ENCODE results near the gene SH2B3. TPM values are rescaled to one million over a fixed set of nuclear protein-coding genes. Genes with fewer than 3 reads are reported as not detected.

The SH2B3 gene
- total RNA-seq, 4 donors from 2014 or later: 14.1 to 36.5 (median 25.6) TPM

- H3K27ac ChIP-seq: peak overlapping the region; percentile 48 to 71 (median 59)
- intact Hi-C loops (cut with DNase I): no loop called here
- peak in 1 of 2 donors; percentile 42 for DNase-seq
- H3K36me3 ChIP-seq: no peaks in the 10 kb centered on the region
- no peaks in the 10 kb centered on the region for H3K27me3 ChIP-seq
- peaks cover 12 to 66% of the 10 kb centered on the region in 2 donors for H3K4me1 ChIP-seq
- peak in 1 of 2 donors; percentile 27 for TF ChIP-seq POLR2A (IDR thresholded peaks at IDR 0.05)
- TF ChIP-seq CTCF (IDR thresholded peaks at IDR 0.05): no peak
- no peaks in the 10 kb centered on the region for H3K9me3 ChIP-seq
- no peak overlapping the region for H3K4me3 ChIP-seq (replicated peaks in 1 of 3)
- whole genome bisulfite sequencing, 2 donors: 36 to 48% methylated on average over 16 of the region's 18 CpGs
Measured at GRCh38 chr12:111434680-111435338, 29.1 kb downstream of the SH2B3 start.

GRCh38 chr12:111435661-111436201 is 30.0 kb downstream of the SH2B3 start:
- Histone ChIP-seq H3K4me3 (replicated peaks in 1 of 3) (no peak overlapping the region), H3K9me3 (no peaks in the 10 kb centered on the region), H3K27me3 (no peaks in the 10 kb centered on the region), H3K36me3 (no peaks in the 10 kb centered on the region), H3K4me1 (peaks cover 18 to 66% of the 10 kb centered on the region in 2 donors), H3K27ac (peak overlapping the region in 2 of 3 donors; percentile 48 to 71)
- no peak for TF ChIP-seq POLR2A (IDR thresholded peaks at IDR 0.05)
- no peak for TF ChIP-seq CTCF (IDR thresholded peaks at IDR 0.05)
- 82 to 88% methylated on average over 11 to 16 of the region's 16 CpGs for WGBS, 2 donors
- intact Hi-C loops (cut with DNase I): no loop called here
- peak; percentile 23 to 44 for DNase-seq

GRCh38 chr12:111436266-111436665 is 30.5 kb downstream of the SH2B3 start:
- Histone ChIP-seq H3K4me1 (peaks cover 18 to 67% of the 10 kb centered on the region in 2 donors), H3K9me3 (no peaks in the 10 kb centered on the region), H3K4me3 (replicated peaks in 1 of 3) (no peak overlapping the region), H3K27ac (no peak overlapping the region), H3K27me3 (no peaks in the 10 kb centered on the region), H3K36me3 (no peaks in the 10 kb centered on the region)
- WGBS, 2 donors: 82 to 90% methylated on average over 2 to 3 of the region's 7 CpGs
- no peak for DNase-seq
- intact Hi-C loops (cut with DNase I): no loop called here
- TF ChIP-seq CTCF (IDR thresholded peaks at IDR 0.05): no peak
- no peak for TF ChIP-seq POLR2A (IDR thresholded peaks at IDR 0.05)

GRCh38 chr12:111436811-111437210 is 31.1 kb downstream of the SH2B3 start:
- peak overlapping the region in 1 of 3 donors; percentile 18 for H3K27ac ChIP-seq
- WGBS, 2 donors: 66 to 82% methylated on average over 4 of the region's 4 CpGs
- TF ChIP-seq CTCF (IDR thresholded peaks at IDR 0.05): no peak
- TF ChIP-seq POLR2A (IDR thresholded peaks at IDR 0.05): no peak

GRCh38 chr12:111437816-111438454 is 32.2 kb downstream of the SH2B3 start:
- H3K27ac ChIP-seq: peak overlapping the region in 2 of 3 donors; percentile 25 to 28
- no peak overlapping the region for H3K4me3 ChIP-seq (replicated peaks in 1 of 3)
- H3K9me3 ChIP-seq: no peaks in the 10 kb centered on the region
- no peaks in the 10 kb centered on the region for H3K36me3 ChIP-seq
- H3K27me3 ChIP-seq: no peaks in the 10 kb centered on the region
- peaks cover 23 to 82% of the 10 kb centered on the region in 2 donors for H3K4me1 ChIP-seq
- no peak for TF ChIP-seq CTCF (IDR thresholded peaks at IDR 0.05)
- TF ChIP-seq POLR2A (IDR thresholded peaks at IDR 0.05): no peak
- no peak for DNase-seq
- intact Hi-C loops (cut with DNase I): no loop called here
- WGBS, 2 donors: 68 to 73% methylated on average over 7 of the region's 8 CpGs

More at GRCh38 chr12:111436811-111437210, 31.1 kb downstream of the SH2B3 start:
- no peak for DNase-seq
- intact Hi-C loops (cut with DNase I): no loop called here
- H3K36me3 ChIP-seq: no peaks in the 10 kb centered on the region
- H3K4me1 ChIP-seq: peaks cover 18 to 71% of the 10 kb centered on the region in 2 donors
- no peaks in the 10 kb centered on the region for H3K9me3 ChIP-seq
- no peak overlapping the region for H3K4me3 ChIP-seq (replicated peaks in 1 of 3)
- H3K27me3 ChIP-seq: no peaks in the 10 kb centered on the region

All from thyroid gland (tissue), 4 donors.